GM12865 (cell line): Measurements from ENCODE around the gene CECR2.

Experiments
- DNase-seq: peaks from one replicate; pipeline ENCODE4 v3.0.0; 2010; ENCODE audit warnings: low read depth
- H3K4me3 ChIP-seq: 2 replicates; pipeline ENCODE4 v1.5.1; 2011; ENCODE audit warnings: mild to moderate bottlenecking, low read depth, low read length, control low read depth
- CTCF ChIP-seq: IDR thresholded peaks from 2 replicates; pipeline ENCODE4 v1.5.1; 2011; ENCODE audit warnings: low read length, control low read depth, low read depth, inconsistent platforms; ENCODE audit not compliant: insufficient read depth; ENCODE audit errors: missing control alignments

Gene CECR2

GRCh38 chr22:17576470-17576869 is 207.2 kb downstream of the CECR2 start:
- H3K4me3 ChIP-seq = no peak overlapping the region
- TF ChIP-seq CTCF = no peak
- no peak for DNase-seq

GRCh38 chr22:17578136-17578754 is 209.0 kb downstream of the CECR2 start:
- DNase-seq = no peak
- H3K4me3 ChIP-seq = no peak overlapping the region
- TF ChIP-seq CTCF = no peak

GRCh38 chr22:17579535-17579981 is 210.3 kb downstream of the CECR2 start:
- no peak for DNase-seq
- no peak for TF ChIP-seq CTCF

GRCh38 chr22:17580441-17581031 is 211.3 kb downstream of the CECR2 start:
- TF ChIP-seq CTCF = no peak
- H3K4me3 ChIP-seq = no peak overlapping the region
- no peak for DNase-seq

More at GRCh38 chr22:17579535-17579981, 210.3 kb downstream of the CECR2 start:
- H3K4me3 ChIP-seq = no peak overlapping the region

GRCh38 chr22:17581056-17581455 is 211.8 kb downstream of the CECR2 start:
- TF ChIP-seq CTCF = no peak
- no peak for DNase-seq
- H3K4me3 ChIP-seq = no peak overlapping the region

GRCh38 chr22:17581631-17582030 is 212.4 kb downstream of the CECR2 start:
- TF ChIP-seq CTCF = no peak
- no peak overlapping the region for H3K4me3 ChIP-seq
- no peak for DNase-seq

- no peak for TF ChIP-seq CTCF
- DNase-seq = no peak
- H3K4me3 ChIP-seq = no peak overlapping the region
Measured at GRCh38 chr22:17583151-17583550, 213.9 kb downstream of the CECR2 start.
